UCSD-AML1 (cell line): ENCODE measurements around the gene SSTR4.

Experiments used
- DNase-seq: peaks from one replicate; lab custom pipeline; 2025; ENCODE audit not compliant: unreplicated experiment; lab: John Stamatoyannopoulos, UW

Gene SSTR4

DNA sequence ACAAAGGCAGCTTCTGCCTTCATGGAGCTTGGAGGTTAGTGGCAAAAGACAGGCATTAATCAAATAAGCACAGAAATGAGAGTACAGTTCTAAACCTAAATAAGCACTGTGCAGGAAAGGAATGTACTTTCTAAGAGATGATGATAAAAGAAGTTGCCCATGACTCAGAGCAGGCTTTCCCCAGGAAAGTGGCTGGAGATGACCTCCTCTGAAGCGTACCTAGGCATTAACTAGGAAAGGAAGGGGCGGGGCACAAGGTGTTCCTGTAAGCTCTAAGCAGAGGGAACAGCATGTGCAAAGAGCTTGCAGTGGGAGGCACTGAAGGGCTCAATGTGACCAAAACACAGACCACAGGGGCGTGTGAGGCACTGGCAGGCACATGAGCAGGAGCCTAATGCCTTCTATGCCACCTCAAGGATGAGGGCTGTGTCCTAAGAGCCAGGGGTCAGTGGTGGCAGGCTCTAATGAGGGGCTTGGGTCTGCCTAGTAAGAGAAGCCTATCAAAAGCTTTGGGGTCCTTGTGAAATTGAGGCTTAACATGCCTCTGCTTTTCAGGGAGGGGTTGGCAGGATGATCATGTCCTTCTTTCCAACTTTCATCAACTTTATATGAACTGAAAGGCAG is 4.9 kb downstream of the SSTR4 start:
- no peak for DNase-seq

DNA sequence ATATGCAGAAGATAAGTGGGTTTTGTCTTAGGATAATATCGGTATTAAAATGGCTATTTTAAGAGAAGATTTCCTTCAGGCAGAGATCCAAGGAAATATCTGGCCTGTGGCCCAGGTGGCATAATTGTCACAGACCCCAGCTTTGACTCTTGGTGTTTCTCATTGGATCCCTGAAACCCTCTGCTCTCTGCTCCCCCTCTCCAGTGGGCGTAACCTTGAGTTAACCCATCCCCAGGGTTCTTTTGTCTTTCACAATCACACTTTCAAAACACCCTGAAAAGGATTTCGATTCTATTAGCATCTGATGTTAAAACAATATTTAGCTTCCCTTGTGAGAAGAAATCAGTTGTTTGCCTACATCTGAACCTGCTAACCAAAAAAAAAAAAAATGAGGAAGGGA is 7.2 kb downstream of the SSTR4 start:
- no peak for DNase-seq

DNA sequence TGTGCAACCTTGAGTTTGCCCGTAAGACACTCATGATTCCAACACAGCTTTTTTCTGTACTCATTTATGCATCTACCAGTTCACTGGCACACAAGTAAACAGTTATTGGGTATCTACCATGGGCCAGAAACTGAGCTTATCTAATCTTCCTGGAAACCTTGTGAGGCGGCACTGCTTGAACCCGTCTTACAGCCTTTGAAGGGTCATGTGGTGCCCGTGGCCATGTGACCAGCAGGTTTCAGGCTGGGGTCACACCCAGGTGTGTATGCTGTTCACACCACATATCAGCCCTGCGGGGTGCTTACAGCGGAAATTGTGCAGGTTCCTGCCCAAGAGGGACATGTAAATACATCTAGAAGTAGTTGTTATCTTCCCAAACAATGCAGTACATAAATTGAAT is 8.3 kb downstream of the SSTR4 start:
- no peak for DNase-seq

DNA sequence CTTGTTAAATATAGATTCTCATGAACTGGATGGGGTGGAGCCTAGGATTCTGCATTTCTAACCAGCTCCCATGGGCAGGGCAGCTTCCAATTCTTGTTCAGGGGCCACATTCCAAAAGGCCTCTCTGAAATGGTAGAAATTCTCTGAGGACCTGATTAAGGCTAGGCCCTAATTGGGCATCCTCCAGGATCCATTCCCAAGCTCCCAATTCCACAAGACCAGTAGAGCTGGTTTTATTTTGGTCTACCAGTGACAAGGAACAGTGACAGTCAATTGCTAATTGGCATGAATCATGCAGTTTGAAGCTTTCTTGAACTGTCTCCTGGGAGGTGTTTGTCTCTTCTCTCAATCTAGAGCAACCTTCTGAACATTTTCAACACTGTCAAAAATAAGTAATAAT is 11.3 kb downstream of the SSTR4 start:
- no peak for DNase-seq

DNA sequence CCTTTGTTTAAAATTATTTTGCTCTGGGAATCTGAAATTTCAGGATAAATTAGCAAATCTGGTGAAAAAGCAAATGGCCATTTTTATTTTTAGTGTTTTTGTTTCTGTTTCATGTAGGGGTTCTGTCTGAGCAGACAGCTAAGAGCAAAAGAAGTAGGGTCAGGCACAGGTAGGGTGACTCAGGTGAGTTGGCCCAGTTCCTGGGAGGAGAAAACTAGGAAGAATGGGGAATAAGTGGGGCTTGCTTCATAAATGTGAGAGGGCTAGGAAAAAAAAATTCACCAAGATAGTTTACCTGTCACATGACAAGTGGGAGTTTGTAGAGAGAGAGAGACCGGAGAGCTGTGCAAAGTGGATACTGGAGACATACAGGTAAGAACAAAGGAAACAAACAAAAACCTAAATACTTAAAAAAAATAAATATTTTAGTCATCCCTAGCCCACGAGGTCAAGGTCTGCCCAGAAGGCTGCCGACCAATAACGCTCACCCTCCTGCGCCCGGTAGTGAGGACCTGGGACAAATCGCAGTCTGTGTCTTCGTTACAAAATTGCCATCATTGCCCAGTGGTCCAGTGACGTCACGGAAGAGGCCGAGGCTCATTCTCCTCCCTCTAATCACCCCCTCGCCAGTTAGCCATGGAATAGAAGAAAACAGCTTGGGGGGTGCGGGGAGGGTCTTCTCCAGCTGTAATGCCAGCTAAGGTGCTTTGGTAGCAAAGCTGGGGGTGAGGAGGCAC is 12.1 kb downstream of the SSTR4 start:
- DNase-seq: no peak

DNA sequence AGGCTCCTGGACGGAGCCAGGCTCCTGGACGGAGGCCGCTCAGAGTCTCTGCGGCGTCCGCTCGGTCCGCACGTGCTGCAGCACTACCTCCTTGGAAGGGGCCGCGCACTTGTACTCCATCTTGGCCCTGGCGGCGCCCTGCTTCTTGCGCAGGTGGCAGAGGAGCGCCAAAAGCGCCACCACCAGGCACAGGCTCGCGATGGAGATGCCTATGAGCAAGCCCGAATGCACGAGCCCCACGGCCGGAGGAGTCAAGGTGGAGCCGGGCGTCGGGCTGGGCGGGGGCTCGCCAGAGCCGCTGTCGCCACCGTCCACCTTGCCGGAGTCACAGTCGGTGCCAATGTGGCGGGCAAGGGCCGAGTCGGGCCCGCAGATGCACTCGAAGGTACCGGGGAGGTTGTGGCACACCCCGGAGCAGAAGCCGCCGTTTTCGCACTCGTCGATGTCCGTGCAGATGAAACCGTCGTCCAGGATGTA is 12.7 kb downstream of the SSTR4 start:
- DNase-seq: peak; percentile 75

DNA sequence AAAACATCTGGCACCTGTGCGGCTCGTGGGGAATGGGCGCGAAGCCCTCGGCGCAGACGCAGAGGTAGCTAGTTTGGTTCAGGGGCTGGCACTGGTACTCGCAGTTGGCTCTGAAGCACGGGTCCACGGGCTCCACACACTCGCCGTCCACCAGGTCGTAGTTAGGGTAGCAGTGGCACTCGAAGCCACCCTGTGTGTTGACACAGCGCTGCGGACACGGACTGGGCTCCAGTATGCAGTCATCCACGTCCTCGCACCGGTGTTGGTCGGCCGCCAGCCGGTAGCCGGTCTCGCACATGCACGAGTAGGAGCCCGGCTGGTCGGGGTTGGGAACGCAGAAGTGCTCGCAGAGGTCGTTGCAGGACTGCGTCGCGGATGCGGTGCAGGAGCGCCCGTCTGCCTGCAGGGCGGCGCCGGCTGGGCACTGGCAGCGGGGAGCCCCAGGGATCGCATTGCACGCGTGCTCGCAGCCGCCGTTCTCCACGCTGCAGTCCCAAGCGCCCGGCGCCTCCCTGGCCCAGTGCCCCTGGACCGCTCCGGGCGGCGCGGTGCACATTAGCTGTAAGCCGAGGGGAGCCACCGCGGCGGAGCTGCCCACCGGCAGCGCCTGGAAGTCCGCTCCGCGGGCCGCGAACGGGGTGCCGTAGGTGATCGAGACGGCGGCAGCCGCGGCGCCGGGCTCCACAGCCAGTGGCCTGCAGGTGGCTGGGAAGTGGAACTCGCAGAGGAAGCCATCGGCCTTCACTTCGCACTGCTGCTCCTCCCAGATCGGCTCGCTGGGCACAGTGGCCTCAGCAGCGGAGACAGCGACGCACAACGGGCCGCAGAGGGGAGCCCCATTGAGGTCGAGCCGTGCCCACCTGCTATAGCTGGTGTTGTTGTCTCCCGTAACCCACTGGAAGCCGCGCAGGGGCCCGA is 13.4 kb downstream of the SSTR4 start:
- peak; percentile 89 for DNase-seq

DNA sequence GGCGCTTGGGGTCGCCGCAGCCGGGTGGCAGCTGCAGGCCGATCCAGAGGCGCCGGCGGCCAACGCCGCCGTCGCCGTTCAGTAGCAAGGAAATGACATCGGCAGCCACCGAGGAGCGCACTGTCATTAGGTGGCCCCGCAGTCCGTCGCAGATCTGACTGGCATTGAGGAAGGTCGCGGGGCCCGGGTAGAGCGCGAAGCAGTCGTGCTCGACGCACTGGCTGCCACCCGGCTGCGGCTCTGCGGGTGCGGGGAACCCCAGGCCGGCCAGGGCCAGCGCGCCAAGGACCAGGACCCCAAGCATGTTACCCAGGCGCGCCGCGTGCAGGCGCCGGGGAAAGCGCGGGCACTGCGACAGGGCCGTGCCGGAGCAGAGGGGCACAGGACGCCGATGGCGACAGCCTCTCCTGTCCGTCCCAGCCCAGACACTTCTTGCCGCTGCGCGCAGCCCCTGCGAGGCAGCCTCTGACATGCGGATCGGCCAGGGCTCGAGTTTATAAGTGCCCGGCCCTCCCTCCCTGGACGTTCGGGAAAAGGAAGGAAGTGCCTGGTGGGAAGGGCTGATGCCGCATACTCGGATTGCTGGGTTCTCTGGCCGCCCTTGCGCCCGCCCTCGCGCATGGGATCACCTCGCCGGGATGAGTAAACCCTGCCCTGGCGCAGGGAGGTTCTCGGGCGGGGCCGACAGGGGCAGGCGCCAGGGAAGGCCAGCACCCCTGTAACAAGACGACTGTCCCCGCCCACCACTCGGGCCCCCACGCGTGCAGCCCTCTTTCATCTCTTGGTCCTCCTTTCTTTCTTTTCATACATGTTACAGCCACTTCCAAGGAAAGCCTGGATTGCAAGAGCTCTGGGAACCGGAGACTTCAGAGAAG is 14.3 kb downstream of the SSTR4 start, which contains the start of gene THBD:
THBD (minus strand) TSS at position 472 of the 875 bp plus-strand sequence; CDS start at position 304, 168 bp downstream.
- DNase-seq: peak; percentile 80

DNA sequence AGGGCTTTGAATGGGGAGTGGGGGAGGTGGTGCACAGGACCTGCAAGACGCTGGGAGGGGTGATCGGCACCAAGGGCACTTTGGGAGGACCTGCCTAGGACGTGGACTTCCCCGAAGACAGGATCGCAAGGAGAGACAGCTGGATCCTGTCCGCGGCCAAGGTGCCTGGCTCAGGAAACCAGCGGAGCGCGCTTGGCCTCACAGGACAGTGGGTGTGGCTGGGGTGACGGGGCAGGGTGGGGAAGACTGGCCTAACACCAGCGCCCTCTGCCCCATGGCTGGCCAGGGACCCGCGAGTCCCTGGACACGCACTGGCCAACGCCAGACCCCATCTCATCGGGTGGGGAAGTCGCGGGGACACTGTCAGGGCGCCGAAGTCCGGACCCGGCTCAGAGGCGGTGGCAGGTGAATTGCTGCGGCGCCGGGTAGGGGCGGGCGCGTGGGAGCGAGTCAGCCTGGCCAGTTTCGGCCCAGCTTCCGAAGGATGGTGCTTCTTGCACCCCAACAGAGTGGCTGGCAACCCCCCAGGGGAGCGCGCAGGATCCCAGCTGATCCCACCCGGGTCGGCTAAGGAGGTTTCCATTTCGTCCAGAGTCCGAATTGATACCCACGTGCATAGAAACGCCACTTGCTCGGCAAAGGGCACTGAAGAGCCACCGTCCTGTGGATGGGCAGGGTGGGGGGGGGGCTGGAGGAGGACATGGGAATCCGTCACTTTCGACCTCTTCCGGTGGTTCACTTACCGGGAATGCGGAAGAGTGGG is 15.1 kb downstream of the SSTR4 start:
- peak; percentile 73 for DNase-seq

DNA sequence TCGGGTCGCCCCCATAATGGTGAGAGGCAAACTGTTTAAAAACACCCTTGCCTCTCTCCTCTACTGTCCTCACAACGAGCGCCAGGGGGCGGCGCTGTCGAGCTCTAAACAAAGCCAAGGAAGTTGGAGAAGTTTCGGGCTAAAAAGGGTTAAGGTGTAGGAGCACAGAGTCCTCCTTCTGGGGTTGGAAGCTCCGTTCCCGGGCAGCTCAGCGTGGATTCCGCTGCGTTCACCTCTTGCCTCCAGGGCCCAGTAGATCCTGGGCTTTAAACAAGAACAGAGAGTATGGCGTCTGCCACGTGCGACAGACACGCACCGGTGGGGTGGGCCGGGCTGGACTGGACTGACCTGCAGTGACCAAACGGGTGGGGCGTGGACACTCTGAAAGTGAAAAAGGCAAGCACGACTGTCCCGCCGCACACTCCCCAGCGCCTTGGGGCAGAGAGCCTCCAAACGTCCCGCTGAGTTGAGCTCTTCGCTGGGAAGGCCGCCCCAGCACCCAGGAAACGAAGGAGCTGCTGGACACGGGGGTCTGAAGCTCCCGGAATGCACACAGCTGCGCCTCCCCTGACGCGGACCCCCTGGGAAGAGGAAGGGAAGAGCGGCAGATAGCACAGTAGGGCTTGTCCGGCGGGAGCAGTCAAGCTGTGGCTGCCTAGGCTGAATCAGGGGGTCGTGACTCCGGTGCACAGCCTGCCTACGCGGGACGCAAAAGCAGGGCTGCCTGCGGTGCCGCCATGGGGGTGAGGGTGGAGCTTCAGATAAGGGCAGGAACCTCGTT is 15.9 kb downstream of the SSTR4 start:
- peak; percentile 89 for DNase-seq

DNA sequence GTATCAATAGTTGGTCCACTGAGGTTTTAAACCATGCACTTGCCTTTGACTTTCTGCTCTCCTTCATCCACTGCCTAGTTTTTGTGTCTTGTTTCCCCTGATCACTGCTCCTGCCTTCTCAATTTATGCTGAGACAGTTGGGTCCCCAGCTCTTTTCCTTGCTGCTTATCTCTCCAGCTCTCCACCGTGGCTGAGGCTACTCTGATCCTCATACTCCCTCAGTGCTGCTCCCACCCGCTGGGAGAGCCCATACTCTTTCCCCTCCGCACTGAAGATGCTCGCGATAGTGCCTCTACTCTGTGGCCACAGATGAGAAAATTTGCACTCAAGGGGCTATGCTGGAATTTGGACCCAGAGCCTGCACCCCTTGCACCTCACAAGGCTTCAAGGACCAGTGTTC is 17.8 kb downstream of the SSTR4 start:
- DNase-seq: no peak

DNA sequence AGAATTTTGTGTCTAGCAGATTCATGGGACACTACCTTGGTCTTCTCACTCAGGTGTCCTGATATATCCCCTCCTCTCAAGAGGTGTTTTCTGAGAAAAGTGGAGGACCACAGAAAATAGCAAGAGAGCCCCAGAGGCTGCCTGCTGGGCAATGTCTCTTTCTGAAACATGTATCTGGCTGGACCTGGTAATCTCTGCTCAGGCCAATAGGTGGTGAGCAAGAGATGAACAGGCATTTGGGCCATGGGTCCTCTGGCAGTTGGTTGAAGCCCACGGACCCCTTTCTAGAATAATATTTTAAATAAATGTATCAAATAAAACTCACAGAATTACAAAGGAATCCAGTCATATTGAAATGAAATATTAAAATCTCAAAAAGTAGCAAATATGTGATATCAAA is 23.1 kb downstream of the SSTR4 start:
- DNase-seq: no peak

DNA sequence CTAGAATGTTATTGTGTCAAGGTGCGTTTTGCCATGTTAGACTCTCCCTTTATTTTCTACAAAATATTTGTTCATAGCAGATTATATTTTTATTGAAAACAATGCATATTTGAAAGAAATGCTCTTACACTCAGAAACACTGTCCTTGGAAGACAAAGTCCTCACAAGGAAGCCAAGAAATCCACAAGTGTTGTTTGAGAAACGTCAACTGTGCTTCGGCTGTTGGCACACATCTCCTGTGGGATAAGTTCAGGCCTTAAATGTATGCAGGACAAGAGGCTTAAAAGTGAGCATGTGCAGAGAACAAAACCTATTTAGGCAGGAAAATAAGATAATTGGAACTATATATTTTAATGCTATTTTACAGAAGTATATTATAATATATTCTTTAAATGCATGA is 23.9 kb downstream of the SSTR4 start:
- DNase-seq: no peak

DNA sequence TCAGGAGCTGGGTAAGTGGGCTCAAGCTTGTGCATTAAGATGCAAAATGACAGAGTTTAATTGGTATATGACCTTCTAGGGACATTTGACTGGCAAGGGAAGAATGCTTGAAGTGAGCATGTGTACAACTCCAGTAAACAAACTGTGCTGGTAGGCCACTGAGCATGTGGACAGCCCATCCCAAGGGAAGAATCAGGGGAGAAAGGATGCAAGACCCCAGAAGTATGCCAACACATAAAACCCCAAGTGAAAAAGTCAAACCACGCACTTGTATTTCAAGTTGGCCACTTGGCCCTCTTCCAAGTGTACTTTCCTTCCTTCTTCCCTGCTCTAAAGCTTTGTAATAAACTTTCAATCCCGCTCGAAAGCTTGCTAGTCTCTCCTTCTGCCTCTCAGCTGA is 24.7 kb downstream of the SSTR4 start:
- DNase-seq: no peak

DNA sequence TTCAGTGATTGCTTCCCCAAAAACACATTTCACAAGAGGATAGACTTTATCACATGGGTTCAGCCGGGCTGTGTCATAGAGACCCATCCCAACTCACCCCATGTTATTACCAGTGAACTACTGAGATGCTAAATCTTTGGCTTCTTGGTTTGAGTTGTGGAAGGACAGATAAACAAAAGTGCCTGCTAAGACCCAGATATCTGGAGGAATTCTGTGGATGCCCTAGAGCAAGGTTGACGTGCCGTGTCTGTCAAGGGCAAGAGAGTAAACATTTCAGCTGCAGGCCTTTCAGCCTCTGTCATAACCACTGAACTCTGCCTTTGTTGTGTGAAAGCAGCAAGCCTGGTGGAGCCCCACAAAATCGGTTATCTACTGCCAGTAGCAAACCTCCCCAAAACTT is 25.5 kb downstream of the SSTR4 start:
- DNase-seq: no peak

DNA sequence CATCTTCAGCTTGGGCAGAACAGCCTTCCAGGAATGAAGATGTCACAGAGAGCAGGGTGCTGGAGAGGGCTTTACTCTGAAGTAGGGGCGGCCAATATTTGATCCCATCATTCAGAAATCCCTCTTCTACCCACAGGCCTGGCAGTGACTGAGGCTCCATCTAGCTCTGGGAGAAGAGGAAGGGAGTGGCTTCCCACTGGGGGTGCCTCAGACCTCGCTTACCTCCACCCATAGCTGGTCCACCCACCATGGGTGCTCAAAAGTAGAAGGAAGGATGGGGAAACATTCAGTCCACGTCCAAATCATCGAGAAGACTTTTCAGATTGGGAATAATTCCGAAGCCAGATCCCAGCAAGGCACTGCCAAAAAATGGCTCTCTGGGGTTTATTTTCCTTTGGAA is 26.1 kb downstream of the SSTR4 start:
- no peak for DNase-seq

DNA sequence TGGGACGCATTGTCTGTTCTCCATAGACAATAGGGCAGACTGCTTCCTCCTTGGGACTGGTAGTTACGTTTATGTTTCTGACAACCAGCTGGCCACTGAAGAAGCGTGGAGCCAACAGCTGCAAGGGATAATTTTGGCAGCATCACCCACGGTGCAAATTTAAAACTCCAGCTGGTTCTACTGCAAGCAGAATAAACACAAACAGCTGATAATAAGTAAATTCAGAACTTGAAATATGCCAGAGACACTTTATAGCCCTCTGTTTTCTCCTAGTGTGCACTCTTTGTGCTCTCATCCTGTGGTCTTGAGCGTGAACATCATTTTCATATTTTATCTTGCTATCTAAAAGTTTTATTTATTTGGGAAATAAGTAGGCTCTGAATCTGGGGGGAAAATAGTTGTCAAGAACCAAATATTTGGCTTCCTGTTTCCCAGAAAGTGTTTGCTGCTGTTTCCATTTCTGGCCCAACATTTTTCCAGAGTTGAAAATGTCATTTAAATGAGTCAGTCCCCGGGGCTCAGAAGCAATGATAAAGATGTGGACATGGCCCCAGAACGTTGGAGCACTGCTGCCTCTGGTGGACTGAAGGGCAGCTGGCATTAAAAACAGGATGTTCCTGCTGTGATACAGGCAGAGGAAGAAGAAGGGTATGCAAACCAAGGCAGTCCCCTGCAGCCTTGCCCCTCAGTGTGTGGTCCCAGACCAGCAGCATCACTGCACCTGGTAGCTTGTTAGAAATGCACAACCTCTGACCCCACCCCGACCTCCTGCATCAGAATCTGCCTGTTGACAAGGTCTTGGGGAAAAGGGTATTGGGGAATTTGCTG is 26.8 kb downstream of the SSTR4 start:
- peak; percentile 55 for DNase-seq

DNA sequence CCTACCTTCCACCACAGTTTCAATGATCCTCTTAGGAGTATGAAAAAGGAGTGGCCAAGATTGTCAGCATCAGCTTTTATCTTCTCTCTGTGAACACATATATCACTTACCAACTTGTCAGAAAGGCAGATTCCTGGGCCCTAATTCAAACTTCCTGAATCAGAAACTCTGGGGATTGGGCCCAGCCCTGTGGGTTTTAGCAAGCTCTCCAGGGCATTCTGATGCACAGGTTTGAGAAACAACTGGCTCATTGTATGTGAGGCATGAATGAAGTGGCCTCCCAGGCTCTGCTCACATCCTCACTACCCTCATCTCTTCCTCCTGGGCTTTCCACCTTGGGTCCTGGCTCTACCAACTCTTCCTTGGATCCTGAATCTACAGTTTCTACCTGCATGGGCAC is 27.5 kb downstream of the SSTR4 start:
- DNase-seq: no peak
